Measurements from ENCODE around the gene GOLGA6L10.
"Not testable (repeated sequence)": the region's sequence is repeated elsewhere in the genome, so short reads cannot be mapped to it uniquely, and the experiment has no call there.

- TF ChIP-seq CTCF (IDR thresholded peaks at IDR 0.05 in 2 of 3, conservative IDR thresholded peaks at IDR 0.05 in 1 of 3; ENCODE audit: borderline replicate concordance in 1 of 3, insufficient read depth in 1 of 3, low read depth in 2 of 3, low read length in 2 of 3); TCF7L2 (IDR thresholded peaks at IDR 0.05; ENCODE audit: borderline replicate concordance, extremely low read depth, insufficient read depth, insufficient read length); REST (IDR thresholded peaks at IDR 0.05; ENCODE audit: low read depth): not testable (repeated sequence)
Observed at GRCh38 chr15:82320861-82321260, 28.4 kb downstream of the GOLGA6L10 start.

All from HCT116 (cell line).